ENCODE measurements around the gene MPL. TPM values are rescaled to one million over a fixed set of nuclear protein-coding genes. Genes with fewer than 3 reads are reported as not detected.

The MPL gene
- total RNA-seq, 2 experiments from 2014 or later = not detected

GRCh38 chr1:43317817-43318471, 19.7 kb upstream of the MPL start:
- no peaks in the 10 kb centered on the region for H3K9me3 Mint-ChIP-seq (ENCODE audit: low read depth)
- intact Hi-C loops (cut with DNase I, micrococcal nuclease) = no loop called here
- H3K27me3 Mint-ChIP-seq = no peaks in the 10 kb centered on the region
- POLR2A ChIA-PET = no interaction called here
- ATAC-seq = no peak
- no peaks in the 10 kb centered on the region for H3K4me1 Mint-ChIP-seq
- H3K27ac Mint-ChIP-seq = no peak overlapping the region
- no peaks in the 10 kb centered on the region for H3K36me3 Mint-ChIP-seq (ENCODE audit: low read depth)
- no peak for DNase-seq
- no peak overlapping the region for H3K4me3 Mint-ChIP-seq
- CTCF ChIA-PET = no interaction called here

GRCh38 chr1:43318831-43319230, 18.8 kb upstream of the MPL start:
- intact Hi-C loops (cut with DNase I, micrococcal nuclease) = no loop called here
- ATAC-seq (no peak), DNase-seq (no peak)
- ChIA-PET POLR2A (no interaction called here), CTCF (no interaction called here)
- H3K4me3 Mint-ChIP-seq = no peak overlapping the region
- H3K27me3 Mint-ChIP-seq = no peaks in the 10 kb centered on the region
- no peak overlapping the region for H3K27ac Mint-ChIP-seq
- H3K4me1 Mint-ChIP-seq = no peaks in the 10 kb centered on the region
- H3K9me3 Mint-ChIP-seq (ENCODE audit: low read depth) = no peaks in the 10 kb centered on the region
- no peaks in the 10 kb centered on the region for H3K36me3 Mint-ChIP-seq (ENCODE audit: low read depth)

GRCh38 chr1:43319288-43319687, 18.3 kb upstream of the MPL start:
- intact Hi-C loops (cut with DNase I, micrococcal nuclease) = no loop called here
- H3K4me1 Mint-ChIP-seq = peaks cover 4% of the 10 kb centered on the region
- ATAC-seq = no peak
- no peaks in the 10 kb centered on the region for H3K27me3 Mint-ChIP-seq
- H3K9me3 Mint-ChIP-seq (ENCODE audit: low read depth) = peaks cover 2% of the 10 kb centered on the region
- no peak for DNase-seq
- no peaks in the 10 kb centered on the region for H3K36me3 Mint-ChIP-seq (ENCODE audit: low read depth)
- CTCF ChIA-PET = no interaction called here
- POLR2A ChIA-PET = no interaction called here
- no peak overlapping the region for H3K27ac Mint-ChIP-seq
- no peak overlapping the region for H3K4me3 Mint-ChIP-seq

DNA sequence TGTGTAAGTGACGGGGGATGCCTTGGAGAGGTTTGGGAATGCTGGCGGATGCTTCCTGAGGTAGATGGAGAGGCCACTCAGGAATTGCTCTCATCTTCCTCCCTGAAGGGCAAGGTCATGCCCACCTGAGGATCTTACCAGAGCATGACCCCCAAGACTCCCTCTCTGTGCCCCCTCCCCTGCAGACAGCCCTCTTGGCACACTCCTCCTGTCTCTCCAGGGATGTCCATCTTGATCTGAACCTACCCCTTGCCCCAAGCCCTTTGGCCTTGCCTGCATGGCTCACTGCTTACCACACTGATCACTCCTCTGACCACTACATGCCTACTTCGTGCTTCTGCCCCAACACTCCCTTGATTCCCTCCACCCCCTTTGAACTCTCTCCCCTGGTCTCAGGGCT, 17.9 kb upstream of the MPL start:
- H3K27ac Mint-ChIP-seq = no peak overlapping the region
- no peak overlapping the region for H3K4me3 Mint-ChIP-seq
- no peaks in the 10 kb centered on the region for H3K36me3 Mint-ChIP-seq (ENCODE audit: low read depth)
- ChIA-PET CTCF (no interaction called here), POLR2A (no interaction called here)
- intact Hi-C loops (cut with DNase I, micrococcal nuclease) = no loop called here
- no peak for DNase-seq
- peaks cover 9% of the 10 kb centered on the region for H3K4me1 Mint-ChIP-seq
- H3K9me3 Mint-ChIP-seq (ENCODE audit: low read depth) = peaks cover 6% of the 10 kb centered on the region
- no peak for ATAC-seq
- H3K27me3 Mint-ChIP-seq = no peaks in the 10 kb centered on the region

DNA sequence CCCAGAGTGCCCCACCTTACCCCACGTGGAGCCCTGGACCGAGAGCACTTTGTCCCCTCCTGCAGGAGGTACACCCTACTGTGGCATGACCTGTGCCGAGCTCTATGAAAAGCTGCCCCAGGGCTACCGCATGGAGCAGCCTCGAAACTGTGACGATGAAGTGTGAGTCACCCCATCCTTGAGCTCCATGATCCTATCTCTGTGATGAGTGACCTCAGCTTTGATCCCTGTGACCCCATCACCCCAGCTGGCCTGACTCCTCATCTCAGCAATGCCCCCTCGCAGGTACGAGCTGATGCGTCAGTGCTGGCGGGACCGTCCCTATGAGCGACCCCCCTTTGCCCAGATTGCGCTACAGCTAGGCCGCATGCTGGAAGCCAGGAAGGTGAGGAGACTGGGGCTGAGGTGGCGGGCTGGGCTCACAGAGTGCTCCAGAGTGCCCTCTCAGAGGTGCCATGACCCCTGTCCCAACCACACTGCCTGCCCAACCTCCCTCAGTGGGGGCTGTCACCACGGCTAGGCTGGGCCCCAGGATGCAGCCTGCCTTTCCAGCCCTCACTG, 16.2 kb upstream of the MPL start:
- Mint-ChIP-seq H3K9me3 (ENCODE audit: low read depth) (peaks cover 11% of the 10 kb centered on the region), H3K4me3 (no peak overlapping the region), H3K27me3 (no peaks in the 10 kb centered on the region), H3K27ac (no peak overlapping the region), H3K36me3 (ENCODE audit: low read depth) (peaks cover 1% of the 10 kb centered on the region), H3K4me1 (peaks cover 10% of the 10 kb centered on the region)
- DNase-seq (no peak), ATAC-seq (no peak)
- ChIA-PET CTCF (no interaction called here), POLR2A (no interaction called here)
- intact Hi-C loops (cut with DNase I, micrococcal nuclease) = no loop called here

GRCh38 chr1:43322506-43322905, 15.1 kb upstream of the MPL start:
- Mint-ChIP-seq H3K4me3 (no peak overlapping the region), H3K27me3 (no peaks in the 10 kb centered on the region), H3K36me3 (ENCODE audit: low read depth) (peaks cover 1% of the 10 kb centered on the region), H3K9me3 (ENCODE audit: low read depth) (peaks cover 12% of the 10 kb centered on the region), H3K4me1 (peaks cover 19% of the 10 kb centered on the region), H3K27ac (no peak overlapping the region)
- no peak for DNase-seq
- no peak for ATAC-seq
- CTCF ChIA-PET = no interaction called here
- POLR2A ChIA-PET = no interaction called here
- intact Hi-C loops (cut with DNase I, micrococcal nuclease) = no loop called here

DNA sequence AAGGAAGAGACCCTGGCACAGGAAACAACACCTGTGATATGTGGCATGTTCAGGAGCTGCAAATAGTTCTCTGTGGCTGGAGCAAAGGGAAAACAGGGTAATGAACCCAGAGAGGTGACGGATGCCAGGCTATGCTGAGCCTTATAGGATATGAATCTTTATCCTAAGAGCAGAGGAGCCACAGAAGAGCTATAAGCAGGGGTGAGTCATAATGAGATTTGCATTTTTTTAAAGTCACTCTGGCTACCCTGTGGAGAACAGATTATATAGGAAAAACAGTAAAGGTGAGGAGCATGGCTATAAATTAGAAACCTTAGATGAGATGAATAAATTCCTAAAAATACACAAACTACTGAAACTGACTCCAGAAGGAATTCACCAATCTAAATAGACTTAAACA, 12.8 kb upstream of the MPL start:
- Mint-ChIP-seq H3K4me1 (peaks cover 29% of the 10 kb centered on the region), H3K9me3 (ENCODE audit: low read depth) (peaks cover 19% of the 10 kb centered on the region), H3K4me3 (no peak overlapping the region), H3K27me3 (no peaks in the 10 kb centered on the region), H3K36me3 (ENCODE audit: low read depth) (peaks cover 1% of the 10 kb centered on the region), H3K27ac (no peak overlapping the region)
- POLR2A ChIA-PET = interaction anchor here (0.7 kb wide), 1 partner anchor 605 kb away, joined by 3 read pairs; no protein-coding TSS in a partner anchor
- DNase-seq (no peak), ATAC-seq (no peak)
- intact Hi-C loops (cut with DNase I, micrococcal nuclease) = no loop called here
- CTCF ChIA-PET = no interaction called here

DNA sequence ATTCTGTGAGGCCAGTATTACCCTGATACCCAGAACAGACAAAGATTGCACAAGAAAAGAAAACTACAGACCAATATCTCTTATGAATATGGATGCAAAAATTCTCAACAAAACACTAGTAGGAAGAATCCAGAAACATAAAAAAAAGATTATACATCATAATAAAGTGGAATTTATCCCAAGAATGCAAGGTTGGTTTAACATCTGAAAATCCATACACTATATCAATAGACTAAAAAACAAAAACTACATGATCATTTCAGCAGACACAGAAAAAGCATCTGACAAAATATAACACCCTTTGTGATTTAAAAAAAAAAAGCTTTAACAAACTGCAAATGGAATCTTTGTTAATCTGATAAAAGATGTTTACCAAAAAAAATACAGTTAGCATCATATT, 12.2 kb upstream of the MPL start:
- Mint-ChIP-seq H3K4me3 (no peak overlapping the region), H3K27me3 (no peaks in the 10 kb centered on the region), H3K27ac (no peak overlapping the region), H3K36me3 (ENCODE audit: low read depth) (peaks cover 1% of the 10 kb centered on the region), H3K9me3 (ENCODE audit: low read depth) (peaks cover 19% of the 10 kb centered on the region), H3K4me1 (peaks cover 34% of the 10 kb centered on the region)
- no peak for DNase-seq
- intact Hi-C loops (cut with DNase I, micrococcal nuclease) = no loop called here
- POLR2A ChIA-PET = no interaction called here
- ATAC-seq = no peak
- CTCF ChIA-PET = no interaction called here

DNA sequence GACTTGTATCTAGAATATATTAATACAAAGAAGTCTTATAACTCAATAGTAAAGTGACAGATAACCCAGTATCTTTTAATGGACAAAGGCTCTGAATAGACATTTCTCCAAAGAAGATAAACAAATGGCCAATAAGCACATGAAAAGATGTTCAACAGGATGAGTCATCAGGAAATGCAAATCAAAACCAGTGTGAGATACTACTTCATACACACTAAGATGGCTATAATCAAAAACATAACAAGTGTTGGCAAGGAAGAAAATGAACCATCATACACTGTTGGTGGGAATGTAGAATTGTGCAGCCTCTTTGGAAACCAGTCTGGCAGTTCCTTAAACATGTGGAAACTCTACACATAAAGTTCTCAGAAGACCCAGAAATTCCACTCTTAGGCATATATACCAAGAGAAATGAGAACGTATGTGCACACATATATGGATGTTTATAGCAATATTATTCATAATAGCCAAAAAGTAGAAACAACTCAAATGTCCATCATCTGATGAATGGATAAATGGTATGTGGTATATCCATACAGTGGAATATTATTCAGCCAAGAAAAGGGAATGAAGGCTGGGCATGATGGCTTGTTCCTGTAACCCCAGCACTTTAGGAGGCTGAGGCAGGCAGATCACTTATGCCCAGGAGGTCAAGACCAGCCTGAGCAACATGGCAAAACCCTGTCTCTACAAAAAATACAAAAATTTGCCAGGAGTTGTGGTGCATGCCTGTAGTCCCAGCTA, 9.9 kb upstream of the MPL start:
- CTCF ChIA-PET = no interaction called here
- POLR2A ChIA-PET = no interaction called here
- Mint-ChIP-seq H3K27me3 (no peaks in the 10 kb centered on the region), H3K4me1 (peaks cover 39% of the 10 kb centered on the region), H3K36me3 (ENCODE audit: low read depth) (peaks cover 1% of the 10 kb centered on the region), H3K27ac (no peak overlapping the region), H3K9me3 (ENCODE audit: low read depth) (peaks cover 19% of the 10 kb centered on the region), H3K4me3 (no peak overlapping the region)
- DNase-seq (no peak), ATAC-seq (no peak)
- intact Hi-C loops (cut with DNase I, micrococcal nuclease) = no loop called here

- peaks cover 10% of the 10 kb centered on the region for H3K9me3 Mint-ChIP-seq (ENCODE audit: low read depth)
- H3K4me3 Mint-ChIP-seq = no peak overlapping the region
- ChIA-PET CTCF (interaction anchor here (1.1 kb wide), 1 partner anchor 27 kb away, joined by 4 read pairs; no protein-coding TSS in a partner anchor), POLR2A (no interaction called here)
- intact Hi-C loops (cut with DNase I, micrococcal nuclease) = loop anchor here in 1 of 2 experiments (1.0 kb wide), 1 partner anchor 19 kb away; no protein-coding TSS in a partner anchor
- H3K27me3 Mint-ChIP-seq = no peaks in the 10 kb centered on the region
- ATAC-seq = peak; percentile 98
- peak overlapping the region; percentile 63 for H3K27ac Mint-ChIP-seq
- H3K36me3 Mint-ChIP-seq (ENCODE audit: low read depth) = peaks cover 1% of the 10 kb centered on the region
- DNase-seq = peak; percentile 88
- peaks cover 29% of the 10 kb centered on the region for H3K4me1 Mint-ChIP-seq
Observed at GRCh38 chr1:43329995-43330751, 7.4 kb upstream of the MPL start.

DNA sequence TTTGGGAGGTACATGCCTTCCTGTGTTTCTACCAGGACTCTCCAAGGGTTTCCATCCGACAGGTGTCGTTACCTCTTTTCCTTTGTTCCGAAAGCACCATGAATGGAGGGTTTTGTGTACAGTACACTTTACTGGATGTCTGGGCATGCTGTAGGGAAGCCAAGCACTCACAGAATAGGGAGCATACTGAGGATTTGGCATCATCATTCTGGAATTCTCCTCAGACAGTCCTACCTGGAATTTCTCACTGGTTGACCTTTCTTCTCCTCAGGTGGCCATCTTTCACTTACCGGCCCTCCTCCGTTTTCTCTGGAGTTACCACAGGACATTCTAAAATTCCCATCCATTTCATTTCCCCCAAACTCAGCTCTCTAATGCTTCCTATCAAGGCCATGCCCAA, 5.9 kb upstream of the MPL start:
- H3K4me1 Mint-ChIP-seq = peaks cover 29% of the 10 kb centered on the region
- H3K9me3 Mint-ChIP-seq (ENCODE audit: low read depth) = peaks cover 8% of the 10 kb centered on the region
- no peaks in the 10 kb centered on the region for H3K36me3 Mint-ChIP-seq (ENCODE audit: low read depth)
- intact Hi-C loops (cut with DNase I, micrococcal nuclease) = no loop called here
- no peak overlapping the region for H3K4me3 Mint-ChIP-seq
- no peaks in the 10 kb centered on the region for H3K27me3 Mint-ChIP-seq
- H3K27ac Mint-ChIP-seq = no peak overlapping the region
- ChIA-PET POLR2A (no interaction called here), CTCF (no interaction called here)
- no peak for ATAC-seq
- no peak for DNase-seq
